Activated CD8-positive, alpha-beta memory T cell treated with anti-CD3 and anti-CD28 coated beads for 1 hour (primary cell): Measurements from ENCODE around the gene COMTD1.
"Not testable (repeated sequence)": the region's sequence is repeated elsewhere in the genome, so short reads cannot be mapped to it uniquely, and the experiment has no call there.

Experiments used
- DNase-seq, 2 donors: peaks; one replicate each; pipeline ENCODE4 v3.0.0-alpha.2; 2020; ENCODE audit warnings: low read depth in 1 of 2; ENCODE audit errors: extremely low read depth in 1 of 2

COMTD1 gene

DNA sequence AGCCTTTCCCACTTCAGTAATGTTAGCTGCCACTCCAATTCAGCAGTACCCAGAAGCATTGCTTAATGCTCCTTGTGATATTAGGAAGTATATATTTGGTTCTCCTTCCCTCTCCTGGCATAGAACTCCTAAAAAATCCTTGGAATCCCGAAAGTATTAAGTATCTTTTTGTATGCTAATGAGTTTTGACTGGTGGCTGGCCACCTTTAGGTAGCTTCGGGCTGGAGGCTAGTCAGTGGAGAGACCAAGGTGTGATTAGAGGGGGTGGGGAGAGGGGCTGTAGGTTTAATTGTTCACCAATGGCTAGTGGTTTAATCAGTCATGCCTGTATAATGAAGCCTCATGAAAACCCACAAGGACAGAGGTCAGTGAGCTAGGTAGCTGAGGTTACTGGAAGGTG is 12.2 kb downstream of the COMTD1 start:
- no peak for DNase-seq

DNA sequence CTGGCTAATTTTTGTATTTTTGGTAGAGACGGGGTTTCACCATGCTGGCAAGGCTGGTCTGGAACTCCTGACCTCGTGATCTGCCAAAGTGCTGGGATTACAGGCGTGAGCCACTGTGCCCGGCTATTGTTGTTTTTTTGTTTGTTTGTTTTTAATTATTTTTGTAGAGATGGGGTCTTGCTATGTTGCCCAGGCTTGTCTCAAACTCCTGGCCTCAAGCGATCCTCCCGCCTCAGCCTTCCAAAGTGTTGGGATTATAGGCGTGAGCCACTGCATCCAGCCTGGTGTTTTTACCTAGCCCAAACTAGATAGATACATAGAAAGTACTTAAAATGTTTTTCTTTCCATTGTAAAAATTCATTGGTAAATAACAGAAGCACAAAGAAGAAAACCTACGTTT is 14.3 kb downstream of the COMTD1 start:
- DNase-seq = not testable (repeated sequence)

DNA sequence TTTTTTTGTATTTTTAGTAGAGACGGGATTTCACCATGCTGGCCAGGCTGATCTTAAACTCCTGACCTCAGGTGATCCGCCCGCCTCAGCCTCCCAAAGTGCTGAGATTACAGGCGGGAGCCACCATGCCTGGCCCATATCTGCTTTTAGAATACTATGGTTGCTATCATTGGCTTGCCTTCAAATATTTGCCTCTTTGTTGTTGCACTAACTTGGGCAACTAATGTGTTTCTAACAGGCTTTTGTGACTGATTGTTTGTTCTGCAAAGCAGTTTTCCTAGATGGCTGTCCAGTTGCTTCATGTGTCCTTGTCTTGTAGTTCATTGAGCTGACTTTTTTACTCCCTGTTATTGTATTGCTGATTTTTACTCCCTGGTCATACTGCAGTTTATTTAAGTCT is 15.5 kb downstream of the COMTD1 start:
- no peak for DNase-seq

- no peak for DNase-seq
Observed at GRCh38 chr10:75212343-75212742, 23.4 kb downstream of the COMTD1 start.

GRCh38 chr10:75211007-75211691 is 24.6 kb downstream of the COMTD1 start:
- no peak for DNase-seq

DNA sequence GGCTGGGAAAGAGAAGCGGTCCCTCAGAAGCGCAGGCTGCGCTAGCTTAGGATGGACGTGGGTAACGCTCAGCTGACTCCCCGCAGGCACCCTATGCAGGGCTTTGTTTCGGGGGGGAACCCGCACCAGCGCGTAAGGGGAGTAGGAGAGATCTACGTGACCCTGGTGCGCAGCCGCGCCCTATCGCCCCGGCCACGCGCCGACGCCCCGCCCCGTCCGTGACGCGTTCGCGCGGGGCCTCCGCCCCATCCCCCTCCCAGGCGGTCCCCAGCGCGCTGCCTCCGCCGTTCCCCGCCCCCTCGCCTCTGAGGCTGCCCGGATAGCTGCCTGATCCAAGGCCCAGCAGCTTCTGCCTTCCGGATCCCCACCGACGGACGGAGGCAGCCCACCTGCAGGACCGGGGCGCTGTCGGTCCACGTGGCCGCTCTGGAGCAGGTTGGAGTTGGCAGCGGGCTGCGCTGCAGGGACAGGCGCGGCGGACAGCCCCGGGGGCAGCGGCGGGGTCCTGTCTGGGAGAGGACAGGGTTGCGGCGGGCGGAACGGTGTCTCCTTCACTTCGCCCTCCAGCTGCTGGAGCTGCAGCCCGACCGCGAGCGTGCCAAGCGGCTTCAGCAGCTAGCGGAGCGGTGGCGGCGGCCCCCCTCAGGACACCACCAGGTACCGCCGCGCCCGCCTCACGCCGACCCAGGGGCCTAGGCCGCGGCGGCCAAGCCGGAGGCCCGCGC is 25.3 kb downstream of the COMTD1 start, which contains the start of gene VDAC2:
VDAC2 (plus strand) TSS at position 515 of the 725 bp plus-strand sequence. CDS start 363 bp downstream, outside the sequence.
- DNase-seq = peak; percentile 81 to 94

DNA sequence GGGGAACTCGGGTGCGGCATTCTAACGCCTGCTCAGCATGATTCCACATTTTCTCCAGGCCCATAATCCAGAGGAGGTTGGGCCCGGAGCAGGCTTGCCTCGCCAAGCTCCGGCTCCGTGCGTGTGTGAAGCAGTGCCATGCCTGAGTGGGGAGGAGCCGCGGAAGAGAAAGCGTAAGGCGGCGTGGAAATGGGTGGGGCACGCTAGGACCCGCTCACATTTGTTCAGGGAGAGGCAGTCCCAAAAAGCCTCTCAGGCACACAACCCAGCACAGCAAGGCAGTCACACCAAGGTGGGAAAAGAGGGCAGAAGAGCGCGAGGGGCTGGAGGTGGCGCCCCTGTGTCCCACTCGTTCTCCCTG is 25.9 kb downstream of the COMTD1 start:
- DNase-seq = peak; percentile 54 to 56

DNA sequence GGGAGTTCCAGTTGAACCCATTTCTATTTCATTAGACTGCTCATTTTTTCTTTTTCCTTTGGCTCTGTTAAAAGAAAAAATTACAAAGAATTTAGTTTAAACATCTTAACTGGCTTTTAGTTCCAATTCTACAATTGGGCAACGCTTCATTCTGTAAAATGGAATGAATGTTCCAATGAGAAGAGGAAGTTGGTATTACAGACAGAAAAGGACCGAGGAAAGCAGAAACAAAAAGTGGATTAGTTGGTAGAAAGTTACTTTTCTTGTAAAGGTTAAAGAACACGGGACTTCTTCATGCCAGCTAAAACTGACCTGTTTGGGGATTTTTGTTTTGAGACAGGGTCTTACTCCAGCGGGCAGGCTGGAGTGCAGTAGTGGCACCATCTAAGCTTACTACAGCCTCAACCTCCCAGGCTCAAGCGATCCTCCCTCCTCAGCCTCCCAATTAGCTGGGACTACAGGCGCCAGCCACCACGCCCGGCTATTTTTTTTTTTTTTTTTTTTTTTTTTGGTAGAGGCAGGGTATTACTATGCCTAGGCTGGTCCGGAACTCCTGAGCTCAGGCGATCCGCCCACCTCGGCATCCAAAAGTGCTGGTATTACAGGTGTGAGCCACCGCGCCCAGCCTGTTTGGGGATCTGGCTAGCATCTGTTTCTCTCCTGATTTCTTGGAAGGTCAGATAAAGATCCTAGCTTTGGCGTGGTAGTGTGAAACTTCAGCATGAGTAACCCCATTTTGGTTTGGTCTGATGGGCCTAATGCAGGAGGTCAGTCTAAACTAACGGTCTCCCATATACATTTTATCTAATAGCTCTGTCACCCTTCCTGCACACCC is 26.5 kb downstream of the COMTD1 start:
- DNase-seq = no peak

- DNase-seq = no peak
Observed at GRCh38 chr10:75208181-75208580, 27.6 kb downstream of the COMTD1 start.

DNA sequence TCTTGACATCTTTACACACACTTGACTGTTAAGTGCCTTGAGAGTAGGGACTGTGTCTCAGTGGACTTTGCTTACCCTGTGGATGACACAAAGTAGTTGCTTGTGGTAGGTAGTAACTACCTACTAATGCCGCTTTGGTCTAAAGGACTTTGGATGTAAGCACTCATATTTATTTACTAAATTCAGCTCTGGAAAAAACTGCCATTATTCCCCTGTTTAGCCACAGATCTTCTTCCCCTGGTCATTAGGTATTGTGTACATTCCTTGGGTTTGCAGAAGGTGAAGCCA is 28.0 kb downstream of the COMTD1 start:
- no peak for DNase-seq

GRCh38 chr10:75207079-75207856 is 28.5 kb downstream of the COMTD1 start:
- DNase-seq = no peak

DNA sequence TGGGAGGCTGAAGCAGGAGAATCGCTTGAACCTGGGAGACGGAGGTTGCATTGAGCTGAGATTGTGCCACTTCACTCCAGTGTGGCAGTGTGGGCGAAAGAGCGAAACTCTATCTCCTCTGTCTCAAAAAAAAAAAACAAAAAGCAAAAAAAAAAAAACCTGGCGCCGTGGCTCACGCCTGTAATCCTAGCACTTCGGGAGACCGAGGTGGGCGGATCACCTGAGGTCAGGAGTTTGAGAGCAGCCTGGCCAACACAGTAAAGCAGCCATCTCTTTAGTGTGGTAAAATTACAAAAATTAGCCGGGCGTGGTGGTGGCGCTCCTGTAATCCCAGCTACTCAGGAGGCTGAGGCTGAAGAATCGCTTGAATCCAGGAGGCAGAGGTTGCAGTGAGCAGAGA is 29.1 kb downstream of the COMTD1 start:
- not testable (repeated sequence) for DNase-seq

DNA sequence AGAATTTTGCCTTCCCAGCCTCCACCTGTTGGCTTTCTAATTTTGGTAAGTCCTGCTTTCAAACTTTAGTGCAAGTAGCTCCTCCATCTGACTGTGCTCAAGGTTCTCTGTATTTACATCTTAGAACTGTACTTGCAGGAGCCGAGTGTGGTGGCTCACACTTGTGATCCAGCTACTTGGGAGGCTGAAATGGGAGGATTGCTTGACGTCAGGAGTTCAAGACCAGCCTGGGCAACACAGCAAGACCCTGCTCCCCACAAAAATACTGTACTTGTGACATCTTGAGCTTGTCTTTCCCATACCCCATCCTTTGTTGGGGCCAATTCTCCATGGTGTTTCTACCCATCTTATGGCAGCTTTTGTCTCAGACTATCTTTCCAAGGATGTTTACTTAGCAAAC is 29.8 kb downstream of the COMTD1 start:
- no peak for DNase-seq

GRCh38 chr10:75203724-75204123 is 32.0 kb downstream of the COMTD1 start:
- DNase-seq = no peak

DNA sequence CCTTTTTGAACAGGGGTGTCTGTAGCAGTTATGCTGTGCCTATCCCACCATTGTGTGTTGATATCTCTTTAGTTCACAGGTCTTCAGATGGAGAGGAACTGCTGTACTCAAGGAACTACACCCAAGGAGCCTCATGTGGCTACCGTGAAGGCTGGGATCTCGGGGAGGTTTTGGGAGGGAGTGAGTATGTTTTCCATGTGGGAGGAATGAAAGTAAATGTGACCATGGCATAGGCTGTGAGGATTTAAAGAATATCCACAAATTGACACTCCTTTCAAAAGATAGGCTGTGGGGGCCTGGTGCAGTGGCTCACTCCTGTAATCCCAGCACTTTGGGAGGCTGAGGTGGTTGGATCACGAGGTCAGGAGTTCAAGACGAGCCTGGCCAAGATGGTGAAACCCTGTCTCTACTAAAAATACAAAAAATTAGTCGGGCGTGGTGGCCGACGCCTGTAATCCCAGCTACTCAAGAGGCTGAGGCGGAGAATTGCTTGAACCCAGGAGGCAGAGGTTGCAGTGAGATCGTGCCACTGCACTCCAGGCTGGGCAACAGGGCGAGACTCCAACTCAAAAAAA is 32.6 kb downstream of the COMTD1 start:
- DNase-seq = not testable (repeated sequence)

DNA sequence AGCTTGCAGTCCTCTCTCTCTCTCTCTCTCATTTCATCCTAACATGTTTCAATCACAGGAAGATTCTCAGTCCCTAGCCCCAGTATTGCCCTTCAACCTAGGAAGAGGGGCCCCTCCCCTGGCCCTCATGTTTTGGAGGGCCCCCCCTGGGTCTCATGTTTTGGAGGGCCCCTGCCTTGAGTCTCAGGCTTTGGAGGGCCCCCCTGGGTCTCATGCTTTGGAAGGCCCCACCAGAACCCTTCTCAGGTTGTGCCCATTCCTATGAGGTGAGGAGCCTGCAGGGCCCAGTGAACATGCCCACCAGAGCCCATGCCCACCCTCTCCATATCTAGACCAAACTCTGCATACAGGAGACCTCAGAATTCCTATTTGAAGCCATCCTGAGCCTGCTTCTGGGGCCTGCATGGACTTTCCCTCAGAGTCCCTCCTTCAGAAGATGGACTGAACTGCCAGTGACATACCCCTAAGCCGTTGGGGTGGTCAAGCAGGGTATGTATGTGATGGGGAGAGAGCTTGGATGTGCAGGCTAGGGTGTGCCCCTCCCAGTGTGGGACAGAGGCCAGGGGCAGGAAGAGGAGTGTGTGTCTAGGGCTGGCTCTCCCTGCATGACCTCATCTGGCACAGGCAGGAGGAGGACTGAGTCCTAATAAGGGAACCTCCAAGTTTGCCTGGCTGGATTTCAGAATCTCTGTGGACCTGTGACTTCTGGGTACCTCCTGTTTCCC is 33.3 kb downstream of the COMTD1 start:
- no peak for DNase-seq

DNA sequence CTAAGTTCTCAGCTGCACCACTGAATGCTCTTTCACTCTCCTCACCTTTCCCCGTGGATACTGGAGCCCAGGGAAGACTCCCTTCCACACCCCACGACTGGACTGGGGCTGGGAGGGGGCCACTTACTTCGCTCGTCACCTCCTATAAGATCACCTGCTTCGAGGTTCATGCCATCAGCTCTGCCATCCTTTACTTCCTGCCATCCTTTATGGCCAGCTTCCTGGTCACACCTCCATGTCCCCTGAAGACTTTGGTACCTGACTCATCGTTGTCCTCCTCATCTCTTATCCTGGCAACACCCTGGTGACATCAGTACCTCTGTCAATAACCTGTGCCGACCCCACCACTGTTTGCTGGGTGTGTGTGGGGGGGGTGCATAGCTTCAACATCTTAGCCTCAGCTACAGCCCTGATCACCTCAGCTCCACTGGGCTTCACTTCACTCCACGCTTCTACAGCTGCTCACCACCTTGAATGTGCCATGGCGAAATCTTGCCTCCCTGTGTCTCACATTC is 33.9 kb downstream of the COMTD1 start:
- DNase-seq = no peak

DNA sequence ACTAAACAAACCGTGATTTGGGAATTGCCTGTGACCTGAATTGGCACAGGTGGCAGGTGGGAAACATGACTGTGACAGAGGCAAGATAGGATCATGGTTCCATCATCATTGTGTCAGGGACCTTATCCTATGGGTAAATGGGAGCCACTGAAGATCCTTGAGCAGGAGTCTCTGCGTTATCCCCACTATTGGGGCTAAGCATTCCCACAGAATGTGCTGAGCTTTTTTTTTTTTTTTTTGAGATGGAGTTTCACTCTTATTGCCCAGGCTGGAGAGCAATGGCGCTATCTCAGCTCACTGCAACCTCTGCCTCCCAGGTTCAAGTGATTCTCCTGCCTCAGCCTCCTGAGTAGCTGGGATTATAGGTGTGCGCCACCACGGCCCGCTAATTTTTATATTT is 35.8 kb downstream of the COMTD1 start:
- not testable (repeated sequence) for DNase-seq

- no peak for DNase-seq
Observed at GRCh38 chr10:75197906-75198305, 37.9 kb downstream of the COMTD1 start.

DNA sequence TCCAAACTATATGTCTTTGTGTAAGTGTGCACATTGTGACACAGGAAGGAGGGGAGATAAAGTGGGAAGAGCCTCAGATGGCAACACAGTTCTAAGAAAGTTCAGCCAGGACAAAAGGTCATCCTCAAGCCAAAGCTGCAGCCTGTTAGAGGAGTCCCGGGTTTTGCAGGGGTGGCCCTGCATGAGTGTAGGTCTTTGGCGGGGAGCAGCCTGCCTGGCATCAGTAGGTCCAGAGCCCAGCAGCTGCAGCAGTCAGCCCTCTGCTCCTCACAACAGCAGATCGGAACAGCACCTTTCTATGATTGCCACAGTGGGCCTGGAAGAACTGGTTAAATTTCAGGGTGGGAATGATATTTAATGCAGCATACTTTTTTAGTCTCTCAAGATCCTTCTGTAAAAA is 38.7 kb downstream of the COMTD1 start:
- DNase-seq = no peak
